ENCODE results near the gene PCP4L1.
"Not testable (repeated sequence)": the region's sequence is repeated elsewhere in the genome, so short reads cannot be mapped to it uniquely, and the experiment has no call there.

The PCP4L1 gene

GRCh38 chr1:161314201-161314981 is 55.8 kb downstream of the PCP4L1 start, which contains the start of gene SDHC:
SDHC (plus strand) TSS chr1:161314381; CDS start chr1:161314406, 25 bp downstream.
- DNase-seq (ENCODE audit: low read depth in 2 of 2), result peak; percentile 81 to 82

DNA sequence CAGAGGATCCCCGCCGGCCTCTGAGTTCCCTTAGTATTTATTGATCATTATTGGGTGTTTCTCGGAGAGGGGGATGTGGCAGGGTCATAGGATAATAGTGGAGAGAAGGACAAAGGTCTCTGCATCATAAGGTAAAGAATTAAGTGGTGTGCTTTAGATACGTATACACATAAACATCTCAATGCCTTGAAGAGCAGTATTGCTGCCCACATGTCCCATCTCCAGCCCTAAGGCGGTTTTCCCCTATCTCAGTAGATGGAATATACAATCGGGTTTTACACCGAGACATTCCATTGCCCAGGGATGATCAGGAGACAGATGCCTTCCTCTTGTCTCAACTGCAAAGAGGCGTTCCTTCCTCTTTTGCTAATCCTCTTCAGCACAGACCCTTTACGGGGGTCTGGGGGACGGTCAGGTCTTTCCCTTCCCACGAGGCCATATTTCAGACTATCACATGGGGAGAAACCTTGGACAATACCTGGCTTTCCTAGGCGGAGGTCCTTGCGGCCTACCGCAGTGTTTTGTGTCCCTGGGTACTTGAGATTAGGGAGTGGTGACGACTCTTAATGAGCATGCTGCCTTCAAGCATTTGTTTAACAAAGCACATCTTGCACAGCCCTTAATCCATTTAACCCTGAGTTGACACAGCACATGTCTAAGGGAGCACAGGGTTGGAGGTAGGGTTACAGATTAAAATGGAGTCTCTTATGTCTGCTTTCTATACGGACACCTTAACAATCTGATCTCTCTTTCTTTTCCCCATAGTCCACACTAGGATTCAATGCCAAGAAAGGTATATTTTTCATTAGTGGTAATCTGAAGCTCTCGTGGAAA is 57.5 kb downstream of the PCP4L1 start:
- DNase-seq (ENCODE audit: low read depth in 2 of 2), result not testable (repeated sequence)

DNA sequence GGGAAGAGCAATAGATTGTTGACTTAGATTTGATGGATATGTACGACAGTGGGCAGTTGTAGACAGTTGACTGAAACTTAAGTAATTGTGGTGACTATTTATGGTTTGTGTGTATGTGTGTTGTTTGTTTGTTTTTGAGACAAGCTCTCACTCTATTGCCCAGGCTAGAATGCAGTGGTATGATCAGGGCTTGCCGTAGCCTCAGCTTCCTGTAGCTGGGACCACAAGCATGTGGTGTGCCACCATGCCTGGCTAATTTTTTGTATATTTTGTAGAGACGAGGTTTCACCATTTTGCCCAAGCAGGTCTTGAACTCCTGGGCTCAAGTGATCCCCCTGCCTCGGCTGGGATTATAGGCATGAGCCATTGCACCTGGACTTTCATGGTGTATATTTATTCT is 65.5 kb downstream of the PCP4L1 start:
- no peak for DNase-seq (ENCODE audit: low read depth in 2 of 2)

DNA sequence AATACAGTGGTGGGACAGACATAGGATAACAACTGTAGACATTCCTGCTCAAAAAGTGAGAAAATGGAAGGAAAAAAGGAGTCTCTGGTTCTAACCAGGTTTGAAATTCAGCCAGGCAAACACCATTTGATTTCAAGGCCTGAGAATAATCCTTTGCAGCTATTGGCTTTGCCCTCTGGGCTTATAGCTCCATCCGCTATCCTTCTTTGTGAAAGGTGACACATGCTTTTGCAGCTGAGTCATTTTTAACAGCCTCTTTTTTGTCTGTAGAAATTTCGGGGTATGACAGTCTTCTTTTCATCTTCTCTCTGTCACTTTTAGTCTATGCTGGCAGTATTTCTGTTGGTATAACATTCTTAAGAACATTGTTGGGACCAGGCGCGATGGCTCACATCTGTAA is 71.8 kb downstream of the PCP4L1 start:
- no peak for DNase-seq (ENCODE audit: low read depth in 2 of 2)

- no peak for DNase-seq (ENCODE audit: low read depth in 2 of 2)
These were observed 74.6 kb downstream of the PCP4L1 start for GRCh38 chr1:161333166-161333565.

Data from stimulated activated CD8-positive, alpha-beta memory T cell treated with anti-CD3 and anti-CD28 coated beads, Interleukin-15, amount 100 ng/mL, for 48 hours (primary cell).